ENCODE data around the gene HEMGN. TPM values are rescaled to one million over a fixed set of nuclear protein-coding genes. Genes with fewer than 3 reads are reported as not detected.
A peak's percentile ranks its signal among the peaks of the same experiment; 100 is the strongest.

The HEMGN gene
- total and polyA plus RNA-seq, 2 of the 4 experiments (the other 2 are of a cell fraction) = not detected

DNA sequence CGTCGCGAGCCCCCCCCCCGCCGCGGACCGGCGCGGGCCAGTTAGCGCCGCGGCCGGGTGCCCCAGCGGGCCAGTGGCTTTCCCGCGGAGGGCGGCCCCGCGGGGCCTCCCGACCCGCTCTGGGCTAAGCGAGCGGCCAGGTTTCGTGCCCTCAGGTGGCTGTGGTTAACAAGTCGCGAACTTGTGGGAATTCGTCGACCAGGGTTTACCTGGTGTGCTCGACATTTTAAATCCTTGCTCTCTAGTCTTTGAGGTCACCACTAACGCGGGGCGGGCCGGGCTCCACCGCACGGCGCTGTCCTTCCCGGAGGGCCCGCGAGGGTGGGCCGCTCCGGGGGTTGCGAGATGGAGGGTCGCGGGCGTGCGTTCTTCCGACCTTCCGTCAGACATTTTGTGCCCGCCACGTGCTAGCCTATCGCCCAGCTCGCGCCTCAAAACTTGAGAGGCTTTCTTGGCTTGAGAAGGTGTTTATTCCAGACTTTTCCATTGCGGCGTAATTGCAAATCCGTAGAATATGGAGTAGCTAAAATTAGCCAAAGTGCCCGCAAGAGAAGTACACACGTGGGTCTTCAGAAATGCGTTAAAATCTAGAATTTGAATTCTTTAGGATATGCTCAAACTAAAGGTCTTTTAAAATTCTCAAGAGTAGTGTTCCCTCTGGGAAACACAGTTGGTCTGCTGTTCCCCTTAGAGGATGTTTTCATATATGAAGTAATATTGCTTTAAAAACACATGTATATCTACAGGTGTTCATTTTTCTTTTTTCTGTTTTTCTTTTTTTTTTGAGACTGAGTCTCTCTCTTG lies 47.3 kb upstream of the HEMGN start:
- BruUV-seq (replicated peaks) = no TSS peak
- no peak for TF ChIP-seq POLR2A (IDR thresholded peaks at IDR 0.05; ENCODE audit: low read depth, low read length)
- no peak for TF ChIP-seq RAD21 (IDR thresholded peaks at IDR 0.05; ENCODE audit: low read length)
- TF ChIP-seq RFX5 (IDR thresholded peaks at IDR 0.05; ENCODE audit: low read depth, low read length) = no peak
- Histone ChIP-seq H3K9me1 (ENCODE audit: insufficient read depth, low read length) (peaks cover 9% of the 10 kb centered on the region), H3K18ac (ENCODE audit: low read depth, low read length) (no peak overlapping the region), H4K91ac (ENCODE audit: insufficient read depth, low read depth, low read length) (peak overlapping the region; percentile 82; the same call in 1 of the 2 replicates), H2BK120ac (ENCODE audit: low read depth, low read length) (no peak overlapping the region), H3K56ac (ENCODE audit: extremely low read depth, insufficient read depth, low read length) (peak overlapping the region; percentile 71; the same call in 1 of the 2 replicates), H2AFZ (replicated peaks; ENCODE audit: low read length, poor library complexity) (peak overlapping the region; percentile 78), H3K9ac (ENCODE audit: low read depth, low read length) (peak overlapping the region; percentile 63), H3K4me3 (ENCODE audit: insufficient read depth, low read depth, low read length) (peak overlapping the region; percentile 84), H4K8ac (ENCODE audit: low read depth in 2 of 2, low read length in 2 of 2) (peak overlapping the region; percentile 58 to 82; a peak in 3 of 4 replicates), H2BK15ac (ENCODE audit: low read depth, low read length) (no peak overlapping the region), H3K36me3 (ENCODE audit: control insufficient read depth, insufficient read depth, low read length) (no peaks in the 10 kb centered on the region; the same call in 1 of the 2 replicates), H3K79me1 (ENCODE audit: low read depth in 1 of 2, low read length in 2 of 2) (peaks cover 0 to 35% of the 10 kb centered on the region in 2 experiments; a peak in 2 of 4 replicates), H4K20me1 (ENCODE audit: insufficient read depth, low read length) (peaks cover 49% of the 10 kb centered on the region), H3K4me1 (ENCODE audit: control insufficient read depth, insufficient read depth, low read length) (peaks cover 10% of the 10 kb centered on the region), H3K4ac (ENCODE audit: low read depth, low read length) (peak overlapping the region; percentile 84), H3K27me3 (ENCODE audit: control insufficient read depth, insufficient read depth, low read length) (no peaks in the 10 kb centered on the region), H2AK5ac (ENCODE audit: low read depth, low read length) (peak overlapping the region; percentile 95), H2AK9ac (replicated peaks; ENCODE audit: low read depth, low read length, poor library complexity) (peak overlapping the region; percentile 95), H2BK20ac (ENCODE audit: low read depth, low read length) (no peak overlapping the region), H3K9me3 (ENCODE audit: control insufficient read depth, insufficient read depth, low read length) (no peaks in the 10 kb centered on the region), H4K5ac (ENCODE audit: low read depth, low read length) (peak overlapping the region; percentile 51; the same call in 1 of the 2 replicates), H3K4me2 (ENCODE audit: low read depth, low read length) (peak overlapping the region; percentile 79), H3K23ac (ENCODE audit: low read depth, low read length) (peak overlapping the region; percentile 86), H3K27ac (ENCODE audit: insufficient read depth, low read length) (peak overlapping the region; percentile 40), H2BK5ac (ENCODE audit: low read depth, low read length, poor library complexity, severe bottlenecking) (peak overlapping the region; percentile 2), H3K14ac (replicated peaks; ENCODE audit: low read depth, low read length) (peak overlapping the region; percentile 10; the same call in 1 of the 2 replicates)
- in situ Hi-C loops (cut with MboI; ENCODE audit: low sequenced_read_pairs) (no loop called here), intact Hi-C loops (cut with micrococcal nuclease) (no loop called here), dilution Hi-C loops (cut with HindIII; ENCODE audit: low sequenced_read_pairs, unreplicated experiment) (no loop called here)
- ATAC-seq (ENCODE audit: low read depth) (no peak), DNase-seq (peak; percentile 11)
- WGBS, 2 experiments (ENCODE audit: extremely low coverage in 2 of 2, insufficient read length in 1 of 2) = 21% methylated on average over 20 of the region's 59 CpGs; no CpG with 5 or more reads in 1 of the 2 experiments
- ChIA-PET POLR2A (ENCODE audit: unreplicated experiment) (no interaction called here), CTCF (interaction anchor here (1.0 kb wide), 1 partner anchor 61 kb away, joined by 3 read pairs; no protein-coding TSS in a partner anchor)
